ENCODE data around the gene ACKR2. TPM values are rescaled to one million over a fixed set of nuclear protein-coding genes. Genes with fewer than 3 reads are reported as not detected.

ACKR2 gene
- total and polyA plus RNA-seq, 2 of the 13 experiments (the other 11 are each of a cell fraction or from before 2014, with no cell fraction given): 1.1 to 1.9 TPM

GRCh38 chr3:42875325-42876151 lies 66.3 kb downstream of the ACKR2 start, which contains the start of gene CYP8B1 (continued):
- TF ChIP-seq ZNF614 (CRISPR knock-in tag; IDR thresholded peaks at IDR 0.05; ENCODE audit: borderline replicate concordance) (peak; percentile 75; the same call in 1 of the 2 replicates), NONO (IDR thresholded peaks at IDR 0.05) (no peak), NONO (CRISPR knock-in tag; conservative IDR thresholded peaks at IDR 0.05) (peak; percentile 69), ZNF501 (CRISPR knock-in tag; IDR thresholded peaks at IDR 0.05) (0 out of 2 replicates have a peak, but pooled peaks have one; percentile 41), MTA3 (CRISPR knock-in tag; IDR thresholded peaks at IDR 0.05) (no peak), SP2 (CRISPR knock-in tag; IDR thresholded peaks at IDR 0.05) (no peak), ZKSCAN5 (CRISPR knock-in tag; IDR thresholded peaks at IDR 0.05) (no peak), ZNF253 (CRISPR knock-in tag; IDR thresholded peaks at IDR 0.05; ENCODE audit: borderline replicate concordance) (no peak), ZNF615 (CRISPR knock-in tag; IDR thresholded peaks at IDR 0.05; ENCODE audit: borderline replicate concordance) (no peak), ZNF362 (CRISPR knock-in tag; IDR thresholded peaks at IDR 0.05; ENCODE audit: borderline replicate concordance) (no peak), NPAS2 (CRISPR knock-in tag; IDR thresholded peaks at IDR 0.05; ENCODE audit: borderline replicate concordance) (no peak), ARID4A (CRISPR knock-in tag; IDR thresholded peaks at IDR 0.05; ENCODE audit: borderline replicate concordance) (peak; percentile 39; the same call in 1 of the 2 replicates), ZNF333 (CRISPR knock-in tag; IDR thresholded peaks at IDR 0.05; ENCODE audit: borderline replicate concordance) (peak; percentile 61; the same call in 1 of the 2 replicates), TSC22D2 (CRISPR knock-in tag; IDR thresholded peaks at IDR 0.05; ENCODE audit: borderline replicate concordance) (no peak), ZNF180 (CRISPR knock-in tag; IDR thresholded peaks at IDR 0.05; ENCODE audit: borderline replicate concordance, low read depth) (no peak), GATA4 (IDR thresholded peaks at IDR 0.05; ENCODE audit: borderline replicate concordance, low read depth) (no peak), KDM5A (IDR thresholded peaks at IDR 0.05; ENCODE audit: borderline replicate concordance, low read length) (no peak), RXRA (CRISPR knock-in tag; IDR thresholded peaks at IDR 0.05) (peak; percentile 70; the same call in 1 of the 2 replicates), ZC3H4 (CRISPR knock-in tag; IDR thresholded peaks at IDR 0.05; ENCODE audit: borderline replicate concordance) (no peak), RAD51 (IDR thresholded peaks at IDR 0.05; ENCODE audit: borderline replicate concordance) (no peak)
- TF ChIP-seq, protein P1, sequence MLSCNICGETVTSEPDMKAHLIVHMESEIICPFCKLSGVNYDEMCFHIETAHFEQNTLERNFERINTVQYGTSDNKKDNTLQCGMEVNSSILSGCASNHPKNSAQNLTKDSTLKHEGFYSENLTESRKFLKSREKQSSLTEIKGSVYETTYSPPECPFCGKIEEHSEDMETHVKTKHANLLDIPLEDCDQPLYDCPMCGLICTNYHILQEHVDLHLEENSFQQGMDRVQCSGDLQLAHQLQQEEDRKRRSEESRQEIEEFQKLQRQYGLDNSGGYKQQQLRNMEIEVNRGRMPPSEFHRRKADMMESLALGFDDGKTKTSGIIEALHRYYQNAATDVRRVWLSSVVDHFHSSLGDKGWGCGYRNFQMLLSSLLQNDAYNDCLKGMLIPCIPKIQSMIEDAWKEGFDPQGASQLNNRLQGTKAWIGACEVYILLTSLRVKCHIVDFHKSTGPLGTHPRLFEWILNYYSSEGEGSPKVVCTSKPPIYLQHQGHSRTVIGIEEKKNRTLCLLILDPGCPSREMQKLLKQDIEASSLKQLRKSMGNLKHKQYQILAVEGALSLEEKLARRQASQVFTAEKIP (CRISPR knock-in tag; IDR thresholded peaks at IDR 0.05; ENCODE audit: borderline replicate concordance): no peak
